PC-9 (cell line): ENCODE results near the gene RPL27.

Experiments used
- CTCF ChIP-seq: fragments of 200-600 bp; sonication (generic); conservative IDR thresholded peaks from 2 replicates; pipeline ENCODE4 v1.6.1; 2017; ENCODE audit warnings: mixed run types, antibody characterized with exemption, mild to moderate bottlenecking, moderate library complexity
- EZH2 ChIP-seq: fragments of 200-600 bp; sonication (generic); IDR thresholded peaks from 2 replicates; pipeline ENCODE4 v1.8.0; 2017; ENCODE audit warnings: antibody characterized with exemption, low read depth

GRCh38 chr17:42953669-42954068, 44.5 kb upstream of the RPL27 start:
- no peak for TF ChIP-seq CTCF
- TF ChIP-seq EZH2: no peak
